HEK293 (cell line): ENCODE results near the gene PCBP3.

ENCODE experiments used
- CTCF ChIP-seq: fragments of 450-650 bp; formaldehyde crosslinking; IDR thresholded peaks from 2 replicates; pipeline ENCODE4 v1.5.1; 2016; ENCODE audit warnings: missing biosample characterization, missing genetic modification characterization
- HOXD13 ChIP-seq: sonication (generic); formaldehyde crosslinking; IDR thresholded peaks from 2 replicates; pipeline ENCODE4 v1.8.0; 2022; ENCODE audit warnings: missing genetic modification reagents, borderline replicate concordance
- KLF8 ChIP-seq: fragments of 450-650 bp; formaldehyde crosslinking; IDR thresholded peaks from 2 replicates; pipeline ENCODE4 v1.5.1; 2016; ENCODE audit warnings: missing biosample characterization, missing genetic modification characterization
- MEIS1 ChIP-seq: sonication (generic); formaldehyde crosslinking; IDR thresholded peaks from 2 replicates; pipeline ENCODE4 v1.8.1; 2022; ENCODE audit warnings: missing genetic modification reagents, mild to moderate bottlenecking, borderline replicate concordance
- REST ChIP-seq: fragments of 450-650 bp; formaldehyde crosslinking; IDR thresholded peaks from 2 replicates; pipeline ENCODE4 v1.5.1; 2016; ENCODE audit warnings: missing biosample characterization, missing genetic modification characterization
- SETDB1 ChIP-seq: IDR thresholded peaks from one replicate; pipeline ENCODE4 v1.6.1; 2017; ENCODE audit warnings: mild to moderate bottlenecking, low read length, moderate library complexity, mixed read lengths; ENCODE audit not compliant: insufficient read length
- ZBTB20 ChIP-seq: fragments of 450-650 bp; formaldehyde crosslinking; IDR thresholded peaks from 2 replicates; pipeline ENCODE4 v1.5.1; 2016; ENCODE audit warnings: missing biosample characterization, missing genetic modification characterization
- ZNF121 ChIP-seq: fragments of 450-650 bp; formaldehyde crosslinking; IDR thresholded peaks from 2 replicates; pipeline ENCODE4 v1.5.1; 2016; ENCODE audit warnings: missing biosample characterization, missing genetic modification characterization
- ZNF19 ChIP-seq: fragments of 450-650 bp; formaldehyde crosslinking; IDR thresholded peaks from 2 replicates; pipeline ENCODE4; 2016; ENCODE audit warnings: missing biosample characterization, missing genetic modification characterization, low read depth
- ZNF354C ChIP-seq: fragments of 450-650 bp; formaldehyde crosslinking; IDR thresholded peaks from 2 replicates; pipeline ENCODE4 v1.5.1; 2016; ENCODE audit warnings: missing biosample characterization, missing genetic modification characterization, low read depth, borderline replicate concordance
- ZNF701 ChIP-seq: fragments of 450-650 bp; formaldehyde crosslinking; IDR thresholded peaks from 2 replicates; pipeline ENCODE4 v1.5.1; 2016; ENCODE audit warnings: missing biosample characterization, missing genetic modification characterization
- ZNF76 ChIP-seq: fragments of 450-650 bp; formaldehyde crosslinking; IDR thresholded peaks from 2 replicates; pipeline ENCODE4; 2016; ENCODE audit warnings: low read depth, missing biosample characterization, missing genetic modification characterization, borderline replicate concordance
- TF ChIP-seq, protein P1 (sequence below): fragments of 450-650 bp; formaldehyde crosslinking; IDR thresholded peaks from 2 replicates; pipeline ENCODE4 v1.5.1; 2017; ENCODE audit warnings: missing biosample characterization, missing genetic modification characterization
- TF ChIP-seq, protein P2 (sequence below): fragments of 450-650 bp; formaldehyde crosslinking; conservative IDR thresholded peaks from 2 replicates; pipeline ENCODE4 v1.5.1; 2016; ENCODE audit warnings: low read depth, missing biosample characterization, missing genetic modification characterization

GRCh38 chr21:45835301-45836267 is 192.1 kb downstream of the PCBP3 start:
- TF ChIP-seq ZNF19 (no peak), CTCF (tag by site-specific recombination) (no peak), ZNF76 (no peak), SETDB1 (no peak), MEIS1 (CRISPR knock-in tag) (no peak), ZNF354C (tag by site-specific recombination) (no peak), ZBTB20 (tag by site-specific recombination) (no peak), ZNF121 (tag by site-specific recombination) (no peak), ZNF701 (tag by site-specific recombination) (no peak), KLF8 (tag by site-specific recombination) (no peak), REST (tag by site-specific recombination) (no peak), HOXD13 (no peak)
- TF ChIP-seq, protein P1, sequence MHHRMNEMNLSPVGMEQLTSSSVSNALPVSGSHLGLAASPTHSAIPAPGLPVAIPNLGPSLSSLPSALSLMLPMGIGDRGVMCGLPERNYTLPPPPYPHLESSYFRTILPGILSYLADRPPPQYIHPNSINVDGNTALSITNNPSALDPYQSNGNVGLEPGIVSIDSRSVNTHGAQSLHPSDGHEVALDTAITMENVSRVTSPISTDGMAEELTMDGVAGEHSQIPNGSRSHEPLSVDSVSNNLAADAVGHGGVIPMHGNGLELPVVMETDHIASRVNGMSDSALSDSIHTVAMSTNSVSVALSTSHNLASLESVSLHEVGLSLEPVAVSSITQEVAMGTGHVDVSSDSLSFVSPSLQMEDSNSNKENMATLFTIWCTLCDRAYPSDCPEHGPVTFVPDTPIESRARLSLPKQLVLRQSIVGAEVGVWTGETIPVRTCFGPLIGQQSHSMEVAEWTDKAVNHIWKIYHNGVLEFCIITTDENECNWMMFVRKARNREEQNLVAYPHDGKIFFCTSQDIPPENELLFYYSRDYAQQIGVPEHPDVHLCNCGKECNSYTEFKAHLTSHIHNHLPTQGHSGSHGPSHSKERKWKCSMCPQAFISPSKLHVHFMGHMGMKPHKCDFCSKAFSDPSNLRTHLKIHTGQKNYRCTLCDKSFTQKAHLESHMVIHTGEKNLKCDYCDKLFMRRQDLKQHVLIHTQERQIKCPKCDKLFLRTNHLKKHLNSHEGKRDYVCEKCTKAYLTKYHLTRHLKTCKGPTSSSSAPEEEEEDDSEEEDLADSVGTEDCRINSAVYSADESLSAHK (tag by site-specific recombination) = no peak
- TF ChIP-seq, protein P2, sequence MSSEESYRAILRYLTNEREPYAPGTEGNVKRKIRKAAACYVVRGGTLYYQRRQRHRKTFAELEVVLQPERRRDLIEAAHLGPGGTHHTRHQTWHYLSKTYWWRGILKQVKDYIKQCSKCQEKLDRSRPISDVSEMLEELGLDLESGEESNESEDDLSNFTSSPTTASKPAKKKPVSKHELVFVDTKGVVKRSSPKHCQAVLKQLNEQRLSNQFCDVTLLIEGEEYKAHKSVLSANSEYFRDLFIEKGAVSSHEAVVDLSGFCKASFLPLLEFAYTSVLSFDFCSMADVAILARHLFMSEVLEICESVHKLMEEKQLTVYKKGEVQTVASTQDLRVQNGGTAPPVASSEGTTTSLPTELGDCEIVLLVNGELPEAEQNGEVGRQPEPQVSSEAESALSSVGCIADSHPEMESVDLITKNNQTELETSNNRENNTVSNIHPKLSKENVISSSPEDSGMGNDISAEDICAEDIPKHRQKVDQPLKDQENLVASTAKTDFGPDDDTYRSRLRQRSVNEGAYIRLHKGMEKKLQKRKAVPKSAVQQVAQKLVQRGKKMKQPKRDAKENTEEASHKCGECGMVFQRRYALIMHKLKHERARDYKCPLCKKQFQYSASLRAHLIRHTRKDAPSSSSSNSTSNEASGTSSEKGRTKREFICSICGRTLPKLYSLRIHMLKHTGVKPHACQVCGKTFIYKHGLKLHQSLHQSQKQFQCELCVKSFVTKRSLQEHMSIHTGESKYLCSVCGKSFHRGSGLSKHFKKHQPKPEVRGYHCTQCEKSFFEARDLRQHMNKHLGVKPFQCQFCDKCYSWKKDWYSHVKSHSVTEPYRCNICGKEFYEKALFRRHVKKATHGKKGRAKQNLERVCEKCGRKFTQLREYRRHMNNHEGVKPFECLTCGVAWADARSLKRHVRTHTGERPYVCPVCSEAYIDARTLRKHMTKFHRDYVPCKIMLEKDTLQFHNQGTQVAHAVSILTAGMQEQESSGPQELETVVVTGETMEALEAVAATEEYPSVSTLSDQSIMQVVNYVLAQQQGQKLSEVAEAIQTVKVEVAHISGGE (tag by site-specific recombination) = no peak
